ENCODE data around the gene RRP8.

RRP8 gene

DNA sequence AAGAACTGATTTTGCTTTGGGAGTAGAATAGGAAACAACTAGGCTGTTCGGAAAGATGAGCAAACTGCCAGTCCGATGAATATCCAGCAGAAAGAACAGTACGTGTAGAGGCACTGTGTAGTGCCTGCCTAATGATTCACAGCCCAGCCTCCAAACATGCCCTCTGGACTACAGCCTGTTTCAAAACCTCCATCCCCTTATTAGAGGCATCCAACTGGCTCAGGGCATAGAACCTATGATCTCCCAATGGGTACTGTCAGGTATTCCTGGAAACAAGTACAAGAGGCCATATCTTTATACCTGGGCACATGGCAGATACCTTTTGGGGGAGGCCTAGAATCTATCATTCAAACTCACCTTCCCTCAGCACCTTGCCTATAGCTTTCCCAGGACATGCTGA, 4.9 kb downstream of the RRP8 start:
- no peak for DNase-seq

DNA sequence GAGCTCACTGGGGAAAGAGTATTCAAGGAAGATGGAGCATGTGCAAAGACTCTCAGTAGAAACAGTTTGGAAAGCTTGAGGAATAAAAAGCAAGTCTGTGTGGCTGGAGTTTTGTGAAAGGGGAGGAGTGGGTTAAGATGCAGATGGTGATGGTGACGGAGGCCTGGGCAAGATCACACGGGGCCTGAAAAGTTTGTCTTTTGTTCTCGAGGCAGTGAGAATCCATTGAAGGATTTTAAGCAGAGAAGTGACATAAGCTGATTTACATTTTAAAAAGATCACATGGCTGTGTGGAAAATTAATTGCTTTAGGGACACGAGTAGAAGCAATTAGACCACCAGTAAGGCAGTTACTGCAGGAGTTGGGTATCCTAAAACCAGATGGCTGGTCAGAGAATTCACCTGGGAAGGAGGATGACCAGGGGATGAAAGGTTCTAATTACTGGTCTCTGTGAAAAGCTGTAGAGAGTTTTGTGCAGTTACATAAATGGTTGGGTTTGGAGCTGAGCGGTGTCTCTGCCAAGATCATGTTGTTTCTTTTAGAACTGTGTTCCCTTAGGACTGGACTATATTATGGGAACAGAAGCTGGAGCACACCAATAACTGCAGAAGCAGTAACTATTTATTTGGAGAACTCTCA, 7.1 kb downstream of the RRP8 start:
- no peak for DNase-seq

DNA sequence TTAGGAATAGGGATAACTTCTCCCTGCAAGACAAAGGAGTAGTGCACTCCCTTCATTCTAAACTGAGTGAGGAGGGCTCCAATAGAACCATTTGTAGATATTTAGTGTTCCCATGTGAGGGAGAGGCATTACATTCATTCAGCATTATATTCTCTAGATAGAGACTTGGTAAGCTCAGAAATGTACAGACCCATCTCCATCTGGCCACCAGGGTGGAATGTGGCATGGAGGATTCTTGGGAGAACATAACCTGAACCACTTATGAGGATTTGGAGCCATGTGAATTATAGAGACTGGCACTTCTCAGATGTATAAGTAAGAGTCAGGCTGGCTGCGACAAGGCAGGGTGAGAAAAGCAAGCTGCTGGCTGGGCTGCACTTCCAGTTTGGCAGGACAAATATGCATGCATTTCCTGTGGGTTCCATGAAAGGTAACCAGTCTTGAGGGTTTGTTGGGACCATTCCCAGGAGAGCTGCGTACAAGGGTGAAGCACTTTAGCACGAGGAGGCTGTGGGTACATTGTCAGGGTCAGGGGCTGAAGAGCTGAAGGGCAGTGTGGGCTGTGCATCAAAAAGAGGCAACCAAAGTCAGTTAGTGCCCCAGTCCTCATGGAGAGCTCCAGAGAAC, 9.2 kb downstream of the RRP8 start:
- DNase-seq = no peak

DNA sequence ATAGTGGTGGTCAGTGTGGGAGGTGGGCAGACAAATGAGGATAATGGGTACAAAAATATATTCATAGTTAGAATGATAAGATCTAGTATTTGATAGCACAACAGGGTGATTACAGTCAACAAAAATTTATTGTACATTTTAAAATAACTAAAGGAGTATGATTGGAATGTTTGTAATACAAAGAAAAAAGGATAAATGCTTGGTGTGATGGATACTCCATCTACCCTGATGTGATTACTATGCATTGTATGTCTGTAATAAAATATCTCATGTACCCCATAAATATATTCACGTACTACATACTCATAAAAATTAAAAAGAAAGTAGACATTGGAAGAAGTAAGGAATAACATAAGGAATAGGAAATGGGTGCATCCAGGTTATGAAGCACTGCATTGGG, 15.4 kb downstream of the RRP8 start:
- no peak for DNase-seq

DNA sequence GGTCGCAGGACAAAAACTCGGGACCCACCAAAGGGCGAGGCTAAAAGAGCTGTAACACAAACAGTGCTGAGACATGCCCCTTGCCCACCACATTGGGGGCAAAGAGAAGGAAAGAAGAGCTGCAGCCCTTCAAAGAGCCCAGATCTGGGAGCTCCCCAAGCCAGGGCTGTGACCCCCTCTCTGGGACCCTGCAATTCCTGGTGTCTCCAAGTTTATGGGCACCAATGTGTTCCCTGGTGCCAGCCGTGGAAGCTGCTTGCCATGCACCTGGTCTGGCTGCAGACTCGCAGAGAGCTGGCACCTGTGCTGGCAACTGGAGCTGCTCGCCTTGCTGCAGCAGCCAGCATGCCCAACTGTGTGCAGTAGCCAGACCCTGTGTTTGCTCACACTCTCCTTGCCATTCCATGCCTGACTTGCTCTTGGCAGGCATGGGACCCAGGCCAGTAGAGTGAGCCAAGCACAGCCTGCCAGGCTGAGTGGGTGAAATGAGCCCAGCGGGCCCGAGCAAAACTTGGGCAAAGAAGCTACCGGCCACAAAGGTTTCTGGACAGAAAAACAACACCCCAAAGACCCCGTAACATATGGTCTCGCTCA, 16.0 kb downstream of the RRP8 start:
- DNase-seq = no peak

DNA sequence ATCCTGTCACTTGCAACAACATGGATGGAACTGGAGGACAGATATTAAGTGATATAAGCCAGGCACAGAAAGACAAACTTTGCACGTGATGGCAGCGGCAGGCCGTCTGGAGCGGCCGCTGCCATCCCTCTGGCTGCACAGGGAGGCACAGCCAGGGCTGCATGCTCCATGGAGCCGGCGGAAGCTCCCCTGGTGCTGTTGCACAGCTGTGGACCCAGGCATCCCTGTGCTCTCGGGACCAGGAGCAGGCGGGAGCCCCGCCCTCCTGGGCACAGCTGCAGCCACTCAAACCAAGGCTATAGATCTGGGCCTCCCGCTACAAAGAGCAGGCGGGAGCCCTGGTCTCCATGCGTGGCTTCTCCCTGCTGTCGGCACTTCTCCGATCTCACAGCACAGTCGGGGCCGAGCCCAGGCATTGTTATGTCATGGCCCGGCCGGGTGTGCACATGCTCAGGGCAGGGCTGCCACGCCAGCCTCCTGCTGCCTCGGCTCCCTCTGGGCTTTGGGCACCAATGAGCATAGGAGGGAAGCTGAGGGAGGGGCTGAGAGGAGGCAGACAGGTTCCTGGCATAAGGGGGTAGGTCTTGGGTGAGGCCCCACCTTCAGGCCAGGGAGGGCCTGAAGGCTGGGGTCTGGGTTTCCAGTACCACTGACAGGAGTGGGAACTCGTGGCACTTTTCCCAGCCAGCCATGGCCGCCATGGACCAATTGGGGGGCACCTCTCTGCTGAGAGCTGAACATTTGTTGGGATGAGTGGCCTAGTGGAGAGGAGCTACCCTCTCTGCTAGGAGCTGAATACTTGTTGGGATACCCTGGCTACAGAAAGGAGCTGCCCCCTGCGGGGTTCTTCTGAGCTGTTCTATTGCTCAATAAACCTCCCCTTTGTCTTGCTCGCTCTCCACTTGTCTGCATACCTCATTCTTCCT, 16.7 kb downstream of the RRP8 start:
- no peak for DNase-seq

DNA sequence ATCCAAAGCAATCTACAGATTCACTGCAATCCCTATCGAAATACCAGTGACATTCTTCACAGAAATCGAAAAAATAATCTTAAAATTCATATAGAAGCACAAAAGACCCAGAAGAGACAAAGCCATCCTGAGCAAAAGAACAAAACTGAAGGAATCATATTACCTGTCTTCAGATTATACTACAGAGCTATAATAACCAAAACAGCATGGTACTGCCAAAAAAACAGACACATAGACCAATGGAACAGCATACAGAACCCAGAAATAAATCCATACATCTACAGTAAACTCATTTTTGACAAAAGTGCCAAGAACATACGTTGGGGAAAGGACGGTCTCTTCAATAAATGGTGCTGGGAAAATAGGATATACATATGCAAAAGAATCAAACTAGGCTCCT, 18.9 kb downstream of the RRP8 start:
- no peak for DNase-seq

DNA sequence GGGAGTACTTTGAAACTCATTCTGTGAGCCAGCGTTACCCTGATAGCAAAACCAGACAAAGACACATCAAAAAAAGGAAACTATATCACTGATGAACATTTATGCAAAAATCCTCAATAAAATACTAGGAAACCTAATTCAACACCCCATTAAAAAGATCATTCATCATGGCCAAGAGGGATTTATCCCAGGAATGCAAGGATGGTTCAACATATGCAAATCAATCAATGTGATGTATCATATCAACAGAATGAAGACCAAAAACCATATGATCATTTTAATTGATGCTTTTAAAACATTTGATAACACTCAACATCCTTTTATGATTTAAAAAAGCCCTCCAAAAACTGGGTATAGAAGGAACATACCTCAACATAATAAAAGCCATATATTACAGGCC, 19.8 kb downstream of the RRP8 start:
- DNase-seq = no peak

DNA sequence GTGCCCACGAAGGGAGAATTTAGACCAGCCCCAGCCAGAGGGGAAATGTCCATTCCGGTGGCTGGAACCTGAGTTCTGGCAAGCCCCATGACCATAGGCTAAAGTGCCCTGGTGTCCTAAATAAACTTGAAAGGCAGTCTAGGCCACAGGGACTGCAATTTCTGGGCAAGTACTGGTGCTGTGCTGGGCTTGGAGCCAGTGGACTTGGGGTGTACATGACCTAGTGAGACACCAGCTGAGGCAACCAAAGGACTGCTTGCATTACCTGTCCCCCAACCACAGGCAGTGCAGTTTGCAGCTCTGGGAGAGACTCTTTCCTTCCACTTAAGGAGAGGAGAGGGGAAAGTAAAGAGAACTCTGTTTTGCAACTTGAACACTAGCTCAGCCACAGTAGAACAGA, 23.7 kb downstream of the RRP8 start:
- no peak for DNase-seq

DNA sequence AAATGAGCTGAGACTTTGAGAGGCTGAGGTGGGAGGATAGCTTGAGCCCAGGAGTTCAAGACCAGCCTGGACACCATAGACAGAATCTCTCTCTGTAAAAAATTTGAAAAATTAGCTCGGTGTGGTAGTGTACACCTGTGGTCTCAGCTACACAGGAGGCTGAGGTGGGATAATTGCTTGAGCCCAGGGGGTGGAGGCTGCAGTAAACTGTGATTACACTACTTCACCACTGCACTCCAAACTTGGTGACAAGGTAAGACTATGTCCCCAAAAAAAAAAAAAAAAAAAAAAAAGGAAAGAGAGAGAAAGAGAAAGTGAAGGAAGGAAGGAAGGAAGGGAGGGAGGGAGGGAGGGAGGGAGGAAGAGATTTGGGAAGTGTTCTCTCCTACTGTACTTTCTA, 25.3 kb downstream of the RRP8 start:
- no peak for DNase-seq

DNA sequence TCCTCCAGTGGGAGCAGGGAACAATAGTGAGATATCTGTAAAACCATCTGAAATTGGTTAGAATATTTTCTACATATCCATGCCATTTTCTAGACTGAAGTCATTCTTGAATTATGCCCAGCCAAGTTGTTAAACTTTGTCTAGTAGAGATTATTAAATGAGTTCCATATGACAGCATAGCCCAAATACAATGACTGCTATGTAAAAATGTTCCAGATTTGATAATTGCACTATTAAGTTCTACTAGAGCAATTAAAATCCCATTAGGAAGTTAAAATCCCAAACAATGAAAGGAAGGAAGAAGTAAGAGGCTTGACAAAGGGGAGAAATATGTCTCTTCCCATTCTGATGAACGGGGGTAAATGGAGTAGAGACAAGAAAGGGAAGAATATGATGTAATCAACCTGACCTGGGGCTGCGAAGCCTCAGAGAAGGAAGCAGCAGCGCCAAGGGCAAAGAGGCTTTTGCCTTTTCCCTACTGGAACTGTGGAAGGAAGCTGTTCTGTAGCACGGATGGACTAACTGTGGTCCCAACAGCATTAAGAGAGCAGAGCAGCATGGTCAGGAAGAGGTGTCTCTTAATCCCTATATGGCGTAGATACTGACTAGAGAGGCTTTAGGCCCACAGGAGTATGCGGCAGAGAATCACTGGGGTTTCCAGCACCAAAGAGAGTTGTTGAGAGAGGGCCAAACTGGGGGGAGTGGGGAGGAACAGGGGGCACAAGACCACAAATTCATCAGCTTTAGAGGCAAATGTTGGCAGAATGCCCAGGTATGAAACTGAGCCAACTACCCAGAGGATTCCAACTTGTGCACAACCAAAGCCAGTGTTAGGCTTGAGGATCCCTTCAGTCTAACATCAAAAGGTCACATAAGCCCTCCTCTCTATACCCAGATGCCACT, 26.7 kb downstream of the RRP8 start:
- no peak for DNase-seq

DNA sequence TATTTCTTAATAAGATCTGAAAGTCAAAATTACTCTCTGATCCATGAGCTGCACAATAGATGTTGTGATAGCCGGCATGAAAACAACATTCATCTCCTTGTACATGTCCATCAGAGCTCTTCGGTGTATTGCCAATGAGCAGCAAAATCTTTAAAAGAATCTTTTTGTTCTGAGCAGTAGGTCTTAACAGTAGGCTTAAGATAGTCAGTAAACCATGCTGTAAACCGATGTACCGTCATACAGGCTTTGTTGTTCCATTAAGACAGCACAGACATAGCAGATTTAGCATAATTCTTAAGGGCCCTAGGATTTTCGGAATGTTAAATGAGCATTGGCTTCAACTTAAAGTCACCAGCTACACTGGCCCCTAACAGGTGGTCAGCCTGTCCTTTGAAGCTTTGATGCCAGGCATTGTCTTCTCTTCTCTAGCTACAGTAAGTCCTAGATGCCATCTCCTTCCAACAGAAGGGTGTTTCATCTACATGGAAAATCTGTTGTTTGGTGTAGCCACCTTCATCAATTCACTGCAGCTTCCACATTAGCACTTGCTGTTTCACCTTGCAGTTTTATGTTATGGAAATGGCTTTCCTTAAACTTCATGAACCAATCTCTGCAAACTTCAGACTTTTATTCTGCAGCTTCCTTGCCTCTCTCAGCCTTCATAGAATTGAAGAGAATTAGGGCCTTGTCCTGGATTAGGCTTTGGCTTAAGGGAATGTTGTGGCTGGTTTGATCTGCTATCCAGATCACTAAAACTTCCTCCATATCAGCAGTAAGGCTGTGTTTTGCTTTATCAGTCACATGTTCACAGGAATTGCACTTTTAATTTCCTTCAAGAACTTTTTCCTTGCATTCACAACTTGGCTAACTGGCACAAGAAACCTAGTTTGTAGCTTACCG, 28.4 kb downstream of the RRP8 start:
- no peak for DNase-seq

DNA sequence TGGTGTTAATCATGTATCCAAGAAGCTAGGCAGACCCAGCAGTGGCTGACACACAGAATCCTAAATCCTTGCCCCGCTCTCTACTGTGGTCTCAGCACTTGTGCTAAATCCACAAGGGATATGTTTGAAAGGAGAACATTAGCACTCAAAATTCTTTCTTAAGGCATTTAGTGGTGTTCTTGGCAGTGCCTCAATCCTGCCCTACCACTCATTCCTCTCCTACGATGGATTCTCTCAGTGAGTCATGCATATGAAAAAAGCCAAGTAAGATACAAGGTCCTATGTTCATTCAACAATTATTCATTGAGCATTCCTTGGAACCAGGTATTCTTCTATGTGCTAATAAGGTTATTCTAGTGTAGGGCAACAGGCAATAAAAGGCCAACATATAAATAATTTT, 31.2 kb downstream of the RRP8 start:
- DNase-seq = no peak

DNA sequence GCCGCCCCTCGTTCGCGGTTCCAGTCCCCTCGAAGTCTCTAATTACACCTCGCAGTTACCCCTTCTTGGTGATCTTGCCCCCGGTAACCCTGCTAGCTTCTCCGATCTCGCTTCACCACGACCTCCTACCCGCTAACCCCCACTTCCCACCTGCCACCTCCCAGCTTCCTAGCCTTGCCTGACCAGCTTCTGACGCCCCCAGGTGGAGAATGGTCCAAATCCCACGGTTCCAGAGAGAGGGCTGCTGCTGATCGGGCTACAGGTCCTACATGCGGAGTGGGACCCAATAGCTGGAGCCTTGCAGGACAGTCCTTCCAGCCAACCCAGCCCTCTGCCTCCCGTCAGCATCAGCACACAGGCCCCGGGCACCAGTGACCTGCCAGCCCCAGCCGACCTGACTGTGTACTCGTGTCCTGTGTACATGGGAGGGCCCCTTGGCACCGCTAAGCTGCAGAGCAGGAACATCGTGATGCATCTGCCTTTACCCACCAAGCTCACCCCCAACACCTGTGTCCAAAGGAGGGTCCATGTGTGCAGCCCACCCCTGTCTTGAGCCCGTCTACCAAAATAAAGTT, 31.9 kb downstream of the RRP8 start:
- DNase-seq = no peak

DNA sequence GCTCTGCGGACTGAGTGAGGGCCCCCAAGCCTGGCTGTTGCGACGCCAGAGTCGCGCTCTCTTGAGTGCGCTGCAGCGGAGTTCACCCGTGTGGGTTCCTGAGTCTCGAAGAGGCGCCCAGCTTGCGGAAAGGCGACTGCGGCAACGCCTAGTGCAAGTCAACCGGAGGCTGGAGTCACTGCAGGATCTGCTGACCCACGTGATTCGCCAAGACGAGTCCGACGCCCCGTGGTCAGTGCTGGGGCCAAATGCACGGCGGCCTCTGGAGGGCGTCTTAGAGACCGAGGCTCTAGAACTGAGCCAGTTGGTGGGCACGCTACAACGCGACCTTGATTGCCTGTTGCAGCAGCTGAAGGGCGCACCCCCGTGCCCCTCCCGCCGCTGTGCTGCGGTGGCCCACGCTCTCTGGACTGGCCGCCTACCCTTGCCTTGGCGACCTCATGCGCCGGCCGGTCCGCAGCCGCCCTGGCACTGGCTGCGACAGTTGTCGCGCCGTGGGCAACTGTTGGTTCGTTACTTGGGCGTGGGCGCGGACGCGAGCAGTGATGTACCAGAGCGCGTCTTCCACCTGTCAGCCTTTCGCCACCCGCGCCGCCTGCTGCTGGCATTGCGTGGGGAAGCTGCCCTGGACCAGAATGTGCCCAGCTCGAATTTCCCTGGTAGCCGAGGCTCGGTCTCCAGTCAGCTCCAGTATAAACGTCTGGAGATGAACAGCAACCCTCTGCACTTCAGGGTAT, 32.6 kb downstream of the RRP8 start:
- DNase-seq = no peak

DNA sequence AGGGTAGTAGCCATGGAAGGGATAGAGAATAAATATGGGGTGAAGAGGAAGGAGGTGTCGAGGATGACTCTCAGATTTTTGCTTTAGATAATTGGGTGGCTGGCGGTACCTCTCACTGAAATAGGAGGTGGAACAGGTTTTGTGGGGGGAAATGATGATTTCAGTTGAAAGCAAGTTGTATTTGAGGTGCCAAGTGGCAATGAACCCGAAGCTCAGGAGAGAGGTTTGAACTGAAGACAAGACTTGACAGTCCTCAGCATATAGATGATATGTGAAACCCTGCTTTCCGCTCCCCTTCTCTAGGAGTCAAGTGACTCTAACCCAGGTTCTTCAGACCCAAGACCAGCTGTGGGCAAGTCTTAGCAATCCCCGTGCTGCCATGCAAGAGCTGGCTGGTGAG, 33.7 kb downstream of the RRP8 start:
- no peak for DNase-seq

DNA sequence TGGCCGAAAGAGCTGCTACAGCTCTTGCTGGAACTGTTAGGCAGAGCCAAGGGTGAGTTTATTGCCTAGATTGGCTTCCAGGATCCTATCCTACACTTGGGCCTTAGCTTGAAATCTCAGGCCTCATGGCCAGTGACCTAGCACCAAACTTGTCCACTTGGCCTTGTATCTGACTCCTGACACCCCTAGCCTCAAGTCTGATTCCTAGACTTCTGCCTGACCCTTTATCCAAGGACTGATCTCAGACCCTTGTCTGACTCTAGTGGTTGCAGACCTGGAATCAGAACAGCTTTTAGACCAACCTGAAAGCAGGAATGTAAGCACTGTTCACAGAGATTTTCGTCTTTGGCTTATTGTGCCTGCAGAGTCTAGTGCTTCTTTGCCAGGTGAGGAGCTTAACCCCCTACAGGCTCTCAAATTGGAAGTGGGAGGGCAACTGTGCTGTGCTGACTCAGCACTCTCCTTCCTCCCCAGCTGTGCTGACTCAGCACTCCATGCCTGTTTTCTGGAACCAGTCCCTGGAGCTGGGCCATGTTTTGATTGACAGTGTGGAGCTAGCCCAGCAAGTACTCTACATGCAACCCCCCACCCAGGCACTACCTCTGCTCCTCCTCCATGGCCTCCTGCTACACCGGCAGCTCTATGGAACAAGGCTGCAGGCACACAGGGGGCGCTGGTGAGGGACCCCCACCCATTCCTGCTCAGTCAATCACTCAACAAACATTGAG, 35.1 kb downstream of the RRP8 start:
- no peak for DNase-seq

DNA sequence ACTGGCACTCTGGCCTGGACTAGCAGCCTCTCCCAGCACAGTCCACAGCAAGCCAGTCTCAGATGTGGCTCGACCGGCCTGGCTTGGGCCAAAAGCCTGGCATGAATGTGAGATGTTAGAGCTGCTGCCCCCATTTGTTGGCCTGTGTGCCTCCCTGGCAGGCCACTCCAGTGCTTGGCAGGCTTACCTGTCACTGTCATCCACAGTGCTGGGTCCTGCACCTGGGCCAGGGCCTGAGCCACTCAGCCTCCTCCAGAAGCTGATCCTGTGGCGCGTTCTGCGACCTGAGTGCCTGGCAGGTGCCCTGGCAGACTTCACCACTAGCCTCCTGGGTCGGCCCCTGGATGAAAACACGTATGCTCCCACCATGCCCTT, 36.1 kb downstream of the RRP8 start:
- no peak for DNase-seq

DNA sequence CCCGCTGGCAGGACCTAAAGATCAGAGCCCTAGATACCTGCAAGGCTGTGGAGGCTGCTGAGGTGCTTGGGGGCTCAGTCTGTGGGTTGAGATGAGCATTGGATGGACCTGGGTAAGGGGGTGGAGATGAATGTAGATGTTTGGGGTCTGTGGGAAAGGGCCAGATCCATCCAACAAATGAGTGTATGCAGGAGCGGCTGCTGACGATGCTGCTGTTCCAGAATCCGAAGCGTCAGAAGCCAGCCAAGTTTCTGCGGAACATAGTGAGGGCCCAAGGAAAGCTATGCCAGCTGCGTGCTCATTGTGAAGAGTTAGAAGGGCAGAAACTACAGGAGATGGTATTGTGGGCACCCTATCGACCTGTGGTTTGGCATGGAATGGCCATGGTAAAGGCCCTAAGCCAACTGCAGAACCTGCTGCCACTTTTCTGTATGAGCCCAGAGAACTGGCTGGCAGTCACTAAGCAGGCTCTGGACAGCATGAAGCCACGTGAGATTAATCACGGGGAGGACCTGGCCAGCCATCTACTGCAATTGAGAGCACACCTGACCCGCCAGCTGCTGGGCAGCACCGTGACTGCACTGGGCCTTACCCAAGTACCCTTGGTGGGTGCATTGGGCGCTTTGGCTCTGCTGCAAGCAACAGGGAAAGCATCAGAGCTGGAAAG, 36.6 kb downstream of the RRP8 start:
- DNase-seq = no peak

Measured in MV-4-11 (cell line).